ENCODE results near the gene C1QTNF2. TPM values are rescaled to one million over a fixed set of nuclear protein-coding genes. Genes with fewer than 3 reads are reported as not detected.
"Not testable (repeated sequence)": the region's sequence is repeated elsewhere in the genome, so short reads cannot be mapped to it uniquely, and the experiment has no call there.

Gene C1QTNF2
- polyA plus RNA-seq, 3 donors: 0.90 to 1.2 (median 0.98) TPM

DNA sequence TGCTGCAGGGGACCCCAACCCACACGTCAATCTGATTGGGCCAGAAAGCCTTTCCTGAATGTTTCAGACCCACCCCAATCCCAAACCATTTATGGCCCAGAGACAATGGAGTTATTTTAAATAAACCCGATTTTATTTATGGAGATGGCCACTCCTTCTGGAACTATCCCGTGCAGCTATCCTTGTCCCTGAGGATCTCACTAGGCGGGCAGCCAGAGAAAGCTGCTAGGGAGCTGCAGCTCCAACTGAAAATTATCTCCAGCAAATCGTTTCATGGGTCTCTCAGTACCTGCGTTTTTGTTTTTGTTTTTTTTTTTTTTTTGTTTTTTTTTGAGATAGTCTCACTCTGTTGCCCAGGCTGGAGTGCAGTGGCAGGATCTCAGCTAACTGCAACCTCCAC lies 23.0 kb downstream of the C1QTNF2 start:
- no peak for DNase-seq (ENCODE audit: low read depth in 3 of 3, low spot score in 2 of 3)

DNA sequence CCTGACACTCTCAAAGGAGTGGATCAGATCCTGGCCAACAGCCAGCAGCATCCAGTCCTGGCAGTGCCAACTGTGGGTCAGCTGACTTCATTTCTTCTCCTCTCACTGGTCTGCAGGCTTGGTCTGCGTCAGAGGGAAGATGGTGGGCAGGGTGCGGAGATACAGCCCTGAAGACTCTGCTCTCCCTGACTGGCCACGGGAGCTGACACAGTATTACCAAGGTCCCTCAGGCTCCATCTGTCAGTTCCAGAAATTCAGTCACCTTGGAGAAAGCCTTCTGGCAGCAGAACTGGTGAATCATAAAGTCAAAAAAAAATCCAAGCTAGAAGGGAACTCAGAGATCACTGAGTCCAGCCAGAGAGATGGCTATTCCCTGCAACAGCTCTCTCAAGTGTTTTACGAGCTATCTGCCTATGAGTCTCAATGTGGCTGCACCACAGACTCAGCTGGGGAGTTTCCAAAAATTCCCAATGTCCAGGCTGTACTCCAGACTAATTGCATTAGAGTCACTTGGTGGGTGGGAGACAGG lies 27.9 kb downstream of the C1QTNF2 start:
- no peak for DNase-seq (ENCODE audit: low read depth in 3 of 3, low spot score in 2 of 3)

DNA sequence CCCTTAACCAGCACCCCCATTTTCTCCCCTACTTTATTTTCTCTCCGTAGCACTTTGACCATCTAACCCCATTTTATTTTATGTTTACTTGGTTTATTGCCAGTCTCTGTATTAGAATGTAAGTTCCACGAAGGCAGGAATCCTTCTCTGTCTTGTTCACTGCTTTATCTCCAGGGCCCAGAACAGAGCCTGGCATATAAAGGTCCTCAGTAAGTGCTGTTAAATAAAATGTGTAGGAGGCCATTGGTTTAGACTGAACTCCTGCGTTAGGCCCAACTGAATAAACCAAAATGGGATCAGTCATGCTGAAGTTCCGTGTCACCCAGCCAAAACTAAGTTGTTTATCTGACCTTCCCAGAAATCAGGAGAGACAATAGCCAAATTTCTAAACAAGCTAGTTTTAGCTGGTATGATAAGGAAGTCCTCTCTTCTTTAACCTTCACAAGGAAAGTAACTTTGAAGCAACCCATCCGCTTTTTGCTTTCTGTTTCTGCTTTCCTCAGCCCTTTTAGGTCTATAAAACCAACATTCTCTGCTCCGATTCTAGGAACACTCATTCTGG lies 29.0 kb downstream of the C1QTNF2 start:
- no peak for DNase-seq (ENCODE audit: low read depth in 3 of 3, low spot score in 2 of 3)

DNA sequence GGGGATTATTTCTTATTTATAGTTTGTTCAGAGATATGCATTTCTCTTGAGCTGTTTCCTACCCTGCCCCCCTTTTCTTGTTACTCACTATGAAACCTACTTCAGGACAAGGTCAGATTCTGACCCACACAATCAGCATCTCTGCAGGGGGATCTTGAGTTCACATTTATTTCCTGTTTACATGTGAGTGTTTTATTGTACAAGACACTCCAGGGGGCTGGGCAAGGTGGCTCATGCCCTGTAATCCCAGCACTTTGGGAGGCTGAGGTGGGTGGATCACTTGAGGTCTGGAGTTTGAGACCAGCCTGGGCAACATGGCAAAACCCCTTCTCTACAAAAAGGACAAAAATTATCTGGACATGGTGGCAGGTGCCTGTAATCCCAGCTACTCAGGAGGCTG lies 29.9 kb downstream of the C1QTNF2 start:
- not testable (repeated sequence) for DNase-seq (ENCODE audit: low read depth in 3 of 3, low spot score in 2 of 3)

DNA sequence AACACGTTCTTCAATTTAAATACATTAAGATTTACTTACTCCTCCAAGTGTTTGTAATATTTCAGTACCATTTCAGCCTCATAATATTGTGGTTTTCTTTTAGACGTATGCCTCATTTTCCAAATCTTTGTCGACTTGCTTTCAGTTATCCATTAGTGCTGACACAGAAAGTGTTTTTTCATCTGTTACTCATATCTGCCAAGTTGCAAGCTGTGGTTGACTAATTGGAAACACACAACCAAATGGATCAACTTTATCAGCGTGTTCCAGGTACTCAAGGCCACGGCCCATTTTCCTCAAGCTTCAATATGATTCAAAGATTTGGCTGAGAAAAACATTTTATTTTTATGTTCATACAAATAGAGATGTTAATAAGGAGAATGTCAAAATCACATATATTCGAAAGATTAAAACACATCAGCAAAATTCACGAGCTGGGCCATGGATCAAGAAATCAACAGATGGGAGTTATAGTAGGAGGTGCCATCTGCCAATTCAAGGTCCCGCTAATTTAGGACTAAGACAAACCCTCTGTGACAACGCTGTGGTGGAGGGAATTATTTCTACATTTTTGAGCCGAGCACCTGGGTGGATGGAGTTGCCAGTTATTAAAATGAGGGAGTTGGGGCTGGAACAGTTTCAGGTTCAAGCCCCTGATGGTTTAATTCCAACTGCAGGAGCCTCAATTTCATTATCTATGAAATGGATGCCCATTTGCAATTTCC lies 30.9 kb downstream of the C1QTNF2 start:
- DNase-seq (ENCODE audit: low read depth in 3 of 3, low spot score in 2 of 3): no peak

DNA sequence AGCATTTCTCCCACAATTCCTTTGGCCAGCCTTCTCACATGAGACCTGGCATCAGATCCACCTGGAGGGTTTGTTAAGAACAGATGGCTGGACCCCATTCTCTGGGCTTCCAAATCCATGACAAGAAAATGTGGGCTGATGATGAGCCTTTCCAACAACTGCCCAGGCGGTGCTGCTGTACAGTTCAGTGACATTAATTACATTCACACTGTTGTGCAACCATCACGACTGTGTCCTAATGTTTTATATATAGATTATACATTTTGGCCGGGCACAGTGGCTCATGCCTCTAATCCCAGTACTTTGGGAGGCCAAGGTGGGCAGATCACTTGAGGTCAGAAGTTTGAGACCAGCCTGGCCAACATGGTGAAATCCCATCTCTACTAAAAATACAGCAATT lies 35.7 kb downstream of the C1QTNF2 start:
- DNase-seq (ENCODE audit: low read depth in 3 of 3, low spot score in 2 of 3): not testable (repeated sequence)

DNA sequence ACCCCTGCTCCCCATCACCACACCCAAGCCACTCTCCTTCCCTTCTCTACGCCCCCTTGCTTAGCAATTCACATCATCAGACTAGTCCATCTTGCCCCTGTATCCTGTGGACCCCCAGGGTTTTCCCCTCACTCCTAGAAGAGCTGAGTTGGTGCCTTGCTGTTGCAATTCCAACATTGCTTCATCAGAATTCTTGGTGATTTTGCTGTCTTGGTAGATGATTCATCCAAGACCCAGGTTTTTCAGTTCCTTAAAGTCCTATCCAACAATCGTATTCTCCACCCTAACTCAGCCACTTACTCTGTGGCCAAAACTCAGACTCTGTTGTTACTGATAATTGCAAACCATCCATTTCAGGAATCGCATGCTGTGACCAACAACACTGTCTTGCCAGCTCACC lies 36.7 kb downstream of the C1QTNF2 start:
- no peak for DNase-seq (ENCODE audit: low read depth in 3 of 3, low spot score in 2 of 3)

DNA sequence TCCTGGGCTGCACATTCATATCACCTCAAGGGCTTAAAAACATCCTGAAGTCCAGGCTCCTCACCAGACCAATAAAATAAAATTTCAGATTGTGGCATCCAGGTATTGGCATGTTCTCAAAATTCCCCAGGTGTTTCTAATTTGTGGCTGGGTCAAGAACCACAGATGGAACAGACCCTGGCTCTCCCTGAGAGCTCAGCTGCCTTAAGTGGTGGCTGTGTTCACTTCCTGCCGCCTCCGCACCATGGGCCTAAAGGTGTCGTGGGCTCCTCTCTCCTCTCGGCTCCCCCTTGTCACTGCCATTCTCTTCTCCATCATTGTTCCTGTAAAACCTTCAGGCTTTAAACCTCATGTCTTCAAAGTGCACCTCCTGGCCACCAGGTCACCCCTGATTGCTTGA lies 40.2 kb downstream of the C1QTNF2 start:
- no peak for DNase-seq (ENCODE audit: low read depth in 3 of 3, low spot score in 2 of 3)

DNA sequence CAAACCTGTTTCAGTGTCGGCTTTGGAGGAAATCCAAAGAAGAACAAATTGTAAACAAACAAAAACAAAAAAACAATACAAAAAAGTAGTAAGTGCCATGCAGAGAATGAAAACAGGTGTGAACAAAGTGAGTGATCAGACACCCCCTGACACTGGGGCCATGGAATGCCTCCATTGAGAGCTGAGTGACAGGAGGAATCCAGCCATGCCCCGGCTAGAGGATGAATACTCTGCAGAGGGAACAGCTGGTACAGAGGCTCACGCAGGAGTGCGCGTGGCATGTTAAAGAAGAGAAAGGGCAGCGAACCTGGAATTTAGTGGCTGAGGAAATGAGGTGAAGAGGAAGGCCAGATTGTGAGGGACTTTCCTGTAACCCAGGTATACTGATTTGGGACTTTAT lies 42.6 kb downstream of the C1QTNF2 start:
- DNase-seq (ENCODE audit: low read depth in 3 of 3, low spot score in 2 of 3): no peak

DNA sequence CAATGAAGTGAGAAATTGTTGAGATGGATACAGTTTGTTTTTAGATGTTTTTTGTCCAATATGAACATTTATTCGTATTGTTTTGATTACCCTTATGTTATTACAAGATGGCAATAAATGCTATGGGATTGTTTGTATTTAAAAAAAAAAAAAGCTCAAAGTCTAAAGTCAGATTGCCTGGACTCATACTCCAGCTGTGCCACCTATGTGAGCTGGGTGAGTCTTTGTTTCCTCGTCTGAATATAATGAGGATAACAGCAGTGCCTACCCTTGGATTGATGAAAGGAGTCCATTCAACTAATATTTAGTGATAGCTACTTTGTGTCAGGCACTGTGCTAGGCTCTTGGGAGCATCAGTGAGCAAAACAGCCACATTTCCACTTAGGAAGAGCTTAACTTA lies 43.4 kb downstream of the C1QTNF2 start:
- no peak for DNase-seq (ENCODE audit: low read depth in 3 of 3, low spot score in 2 of 3)

DNA sequence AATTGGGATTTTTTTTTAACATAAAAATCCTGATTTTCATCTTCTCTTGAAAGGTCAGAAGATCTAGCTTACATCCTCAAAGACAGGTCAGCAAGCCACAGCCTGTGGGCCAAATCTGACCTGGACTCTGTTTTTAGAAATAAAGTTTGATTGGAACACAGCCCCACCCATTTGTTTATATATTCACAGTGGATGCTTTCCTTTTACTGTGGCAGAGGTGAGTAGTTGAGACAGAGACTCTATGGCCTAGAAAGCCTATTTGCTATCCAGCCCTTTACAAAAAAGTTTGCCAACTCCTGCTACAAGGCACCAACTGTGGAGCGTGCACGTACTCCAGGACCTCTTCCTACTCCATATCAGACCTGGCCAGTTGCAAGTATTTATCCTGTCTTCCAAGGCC lies 44.7 kb downstream of the C1QTNF2 start:
- no peak for DNase-seq (ENCODE audit: low read depth in 3 of 3, low spot score in 2 of 3)

DNA sequence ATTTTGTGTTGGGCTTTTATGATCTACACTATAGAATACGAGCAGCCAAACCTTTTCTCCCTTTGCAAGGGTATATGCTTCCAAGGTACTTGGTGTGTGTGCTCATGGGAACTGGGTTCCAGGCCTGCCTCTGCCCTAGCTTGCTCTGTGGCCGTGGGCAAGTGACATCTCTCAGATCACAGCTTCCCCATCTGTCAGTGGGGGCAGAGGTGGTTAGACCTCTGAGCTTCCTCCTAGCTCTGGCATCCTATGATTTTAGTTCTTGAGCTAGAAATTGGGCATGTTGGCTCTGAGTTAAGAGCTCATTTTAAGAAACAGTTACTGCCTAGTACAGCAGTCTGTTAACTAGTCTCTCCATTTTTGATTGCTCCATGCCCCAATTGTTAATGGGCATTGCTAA lies 45.5 kb downstream of the C1QTNF2 start:
- no peak for DNase-seq (ENCODE audit: low read depth in 3 of 3, low spot score in 2 of 3)

DNA sequence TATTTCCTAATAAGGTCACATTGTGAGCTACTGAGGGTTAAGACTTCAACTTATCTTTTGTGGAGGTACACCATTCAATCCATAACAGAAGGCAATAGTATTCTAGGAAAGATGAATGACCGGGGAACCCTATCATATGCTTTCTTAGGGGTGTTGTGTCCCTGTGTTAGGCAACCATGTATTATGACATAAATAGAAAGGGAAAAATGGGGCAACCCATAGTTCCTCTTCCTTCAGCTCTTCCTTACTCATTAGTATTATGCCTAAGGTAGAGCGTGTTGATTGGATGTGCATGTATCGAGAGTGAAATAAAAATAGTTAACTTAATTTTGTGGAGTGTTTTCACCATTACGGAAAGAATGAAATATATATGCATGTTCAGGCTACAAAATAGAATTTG lies 52.0 kb downstream of the C1QTNF2 start:
- DNase-seq (ENCODE audit: low read depth in 3 of 3, low spot score in 2 of 3): no peak

DNA sequence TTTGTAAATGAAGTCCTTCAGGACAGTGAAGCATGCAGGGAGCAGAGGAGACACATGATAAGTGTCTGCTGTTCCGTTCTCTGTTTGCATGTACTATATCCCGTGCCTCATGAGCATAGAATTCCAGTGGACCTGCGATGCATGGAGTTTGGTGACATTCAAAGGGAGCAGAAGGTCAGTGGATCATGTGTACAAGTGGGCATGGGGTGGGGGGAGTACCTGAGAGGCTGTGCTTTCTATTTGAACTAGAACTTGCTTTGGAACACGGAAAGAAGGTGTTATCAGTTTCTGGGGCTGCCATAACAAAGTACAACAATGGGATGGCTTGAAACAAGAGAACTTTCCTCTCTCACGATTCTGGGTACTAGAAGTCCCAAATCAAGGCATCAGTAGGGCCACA lies 53.0 kb downstream of the C1QTNF2 start:
- no peak for DNase-seq (ENCODE audit: low read depth in 3 of 3, low spot score in 2 of 3)

DNA sequence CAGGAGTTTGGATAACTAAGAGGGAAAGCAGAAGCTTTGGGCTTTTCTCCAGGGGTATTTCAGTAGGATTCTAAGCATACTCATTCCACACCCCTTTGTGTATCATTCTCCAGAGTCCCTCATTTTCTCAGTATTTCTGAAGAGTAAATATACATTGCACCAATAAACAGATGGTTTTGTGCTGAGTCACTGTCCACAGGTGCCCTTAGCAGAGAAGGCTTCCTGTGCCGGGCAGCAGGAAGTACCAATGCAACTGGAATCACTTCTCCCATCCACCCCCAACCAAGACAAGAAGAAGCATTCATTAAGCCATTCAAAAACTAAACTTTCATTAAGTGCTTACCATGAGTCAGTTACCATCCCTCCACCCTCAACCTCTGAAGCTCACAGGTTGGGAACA lies 54.5 kb downstream of the C1QTNF2 start:
- no peak for DNase-seq (ENCODE audit: low read depth in 3 of 3, low spot score in 2 of 3)

DNA sequence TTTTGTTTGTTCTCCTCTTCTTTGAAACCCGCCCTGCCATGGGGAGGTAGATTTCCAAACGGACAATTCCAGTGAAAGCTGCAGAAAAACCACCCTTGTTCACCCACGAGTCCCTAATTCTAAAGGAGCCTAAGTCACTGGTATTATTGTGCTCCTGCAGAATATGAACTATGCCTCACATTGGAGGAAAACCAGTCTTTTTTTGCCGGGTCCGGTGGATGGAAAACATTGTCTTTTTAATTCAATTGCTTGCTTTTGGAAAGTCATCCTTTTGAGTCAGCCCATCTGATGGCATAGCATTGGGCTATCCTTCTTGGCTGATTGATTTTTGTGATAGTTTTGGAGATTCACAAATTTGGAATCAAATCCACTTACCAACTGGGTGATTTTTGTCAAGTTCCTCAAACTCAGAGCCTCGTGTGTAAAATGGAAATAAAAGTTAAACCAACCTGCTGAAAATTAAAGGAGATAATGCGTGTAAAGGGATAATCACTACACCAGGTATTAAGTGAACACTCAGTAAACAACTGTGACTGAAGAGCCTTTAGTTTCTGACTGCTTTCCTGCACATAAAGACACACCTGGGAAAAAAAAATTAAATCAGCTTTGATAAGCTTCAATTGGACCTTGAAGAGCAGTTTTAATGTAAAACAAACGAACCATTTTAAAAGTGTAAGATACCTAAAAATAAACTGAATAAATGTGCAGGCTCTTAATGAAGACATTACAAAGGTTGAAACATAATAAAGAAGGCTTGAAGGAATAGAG lies 57.3 kb downstream of the C1QTNF2 start:
- no peak for DNase-seq (ENCODE audit: low read depth in 3 of 3, low spot score in 2 of 3)

DNA sequence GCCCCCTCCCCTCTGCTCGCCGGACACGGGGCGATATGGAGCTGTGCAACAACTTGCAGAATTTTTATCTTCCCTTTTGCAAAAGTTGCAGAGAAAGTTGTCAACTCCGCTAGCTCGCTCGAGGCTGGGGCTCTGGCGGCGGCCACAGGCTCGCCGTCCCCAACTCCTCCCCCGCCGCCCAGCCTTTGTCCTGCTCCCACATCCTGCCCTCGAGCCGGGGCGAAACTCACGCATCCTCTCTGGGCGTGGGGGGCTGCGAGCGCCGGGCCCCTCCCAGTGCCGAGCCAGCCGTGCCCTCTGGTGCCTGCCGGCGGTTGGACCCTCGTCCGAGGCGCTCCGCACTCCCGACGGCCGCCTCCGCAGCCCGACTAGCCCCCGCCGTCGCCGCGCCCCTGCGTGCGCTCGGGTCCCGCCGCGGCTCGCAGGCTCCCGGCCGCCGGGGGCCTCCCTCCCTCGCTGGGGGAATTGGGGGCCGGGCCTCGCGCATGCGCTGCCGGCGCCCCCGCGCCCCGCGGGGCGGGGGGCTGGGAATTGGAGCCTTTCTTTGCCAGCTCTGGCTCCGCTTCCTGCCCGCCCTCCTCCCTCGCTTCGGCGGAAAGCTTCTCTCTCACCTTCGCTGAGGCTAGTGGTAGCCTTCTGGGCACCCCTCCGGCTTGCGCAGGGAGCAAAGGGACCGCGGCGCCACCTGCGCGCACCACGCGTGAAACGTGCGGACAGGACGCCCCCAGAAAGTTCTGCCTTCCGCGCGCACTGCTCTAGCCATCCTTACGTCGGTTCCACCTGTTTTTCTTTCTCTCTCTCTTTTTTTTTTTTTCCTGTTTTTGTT lies 58.1 kb downstream of the C1QTNF2 start, which contains the start of gene CCNJL:
TSS of gene CCNJL (minus strand) at position 431 of the 826 bp plus-strand sequence. CDS start 641 bp downstream, outside the sequence.
- peak in 2 of 3 donors; percentile 49 to 71 for DNase-seq (ENCODE audit: low read depth in 3 of 3, low spot score in 2 of 3)

DNA sequence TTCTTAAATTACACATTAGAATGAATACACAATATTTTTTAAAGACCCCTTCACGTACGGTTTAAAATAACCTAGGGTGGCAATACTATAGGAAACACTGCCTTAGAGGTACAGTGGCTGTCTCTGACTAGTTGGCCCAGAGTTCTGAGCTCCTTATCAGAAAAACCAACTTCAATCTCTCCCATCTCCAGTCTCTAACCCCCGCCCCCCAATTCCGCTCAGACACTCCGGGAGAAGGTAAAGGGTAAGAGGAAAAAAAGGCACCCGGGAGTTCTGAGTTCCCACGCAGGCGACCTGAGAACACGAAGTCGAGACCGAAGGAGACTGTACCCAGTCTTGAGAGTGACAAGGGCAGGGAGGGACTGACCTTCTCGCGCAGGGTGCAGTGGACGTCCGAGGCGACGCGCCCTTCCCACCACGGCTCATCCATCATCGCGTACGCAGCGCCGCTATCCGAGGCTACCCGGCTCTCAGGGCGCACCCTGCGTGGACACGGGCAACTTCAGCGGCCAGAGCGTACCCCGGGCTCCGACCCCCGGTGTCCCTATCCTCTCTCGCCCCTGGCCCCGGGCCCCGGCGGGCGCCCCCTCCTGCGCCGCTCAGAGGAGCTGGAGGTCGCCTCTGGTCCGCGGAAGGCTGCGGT lies 58.8 kb downstream of the C1QTNF2 start:
- no peak for DNase-seq (ENCODE audit: low read depth in 3 of 3, low spot score in 2 of 3)

DNA sequence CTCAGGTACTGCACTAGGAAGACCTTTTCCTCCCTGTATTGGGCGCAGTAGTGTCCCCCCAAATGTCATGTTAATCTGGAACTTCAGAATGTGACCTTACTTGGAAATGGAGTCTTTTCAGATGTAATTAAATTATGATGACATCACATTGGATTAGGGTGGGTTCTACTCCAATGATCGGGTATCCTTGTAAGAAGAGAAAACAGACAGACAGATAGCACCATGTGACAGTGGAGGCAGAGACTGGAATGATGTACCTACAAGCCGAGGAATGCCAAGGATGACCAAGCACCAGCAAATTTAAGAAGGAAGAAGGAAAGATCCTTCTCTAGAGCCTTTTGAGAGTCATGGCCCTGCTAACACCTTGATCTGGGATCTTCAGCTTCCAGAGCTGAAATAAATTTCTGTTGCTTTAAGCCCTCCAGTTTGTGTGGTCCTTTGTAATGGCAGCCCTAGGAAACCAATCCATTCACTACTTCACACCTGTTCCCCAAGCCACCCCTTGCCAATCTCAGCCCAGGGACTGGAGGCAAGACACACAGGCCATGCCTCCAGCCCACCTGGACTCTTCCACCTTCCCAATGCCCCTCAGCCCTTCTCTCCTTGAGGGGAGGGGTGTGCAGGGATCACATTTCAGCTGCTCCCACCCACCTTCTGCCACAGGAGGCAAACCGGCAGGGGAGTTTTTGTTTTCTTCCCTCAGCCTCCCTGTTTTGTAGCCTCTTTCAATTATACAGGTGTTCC lies 59.7 kb downstream of the C1QTNF2 start:
- DNase-seq (ENCODE audit: low read depth in 3 of 3, low spot score in 2 of 3): no peak

DNA sequence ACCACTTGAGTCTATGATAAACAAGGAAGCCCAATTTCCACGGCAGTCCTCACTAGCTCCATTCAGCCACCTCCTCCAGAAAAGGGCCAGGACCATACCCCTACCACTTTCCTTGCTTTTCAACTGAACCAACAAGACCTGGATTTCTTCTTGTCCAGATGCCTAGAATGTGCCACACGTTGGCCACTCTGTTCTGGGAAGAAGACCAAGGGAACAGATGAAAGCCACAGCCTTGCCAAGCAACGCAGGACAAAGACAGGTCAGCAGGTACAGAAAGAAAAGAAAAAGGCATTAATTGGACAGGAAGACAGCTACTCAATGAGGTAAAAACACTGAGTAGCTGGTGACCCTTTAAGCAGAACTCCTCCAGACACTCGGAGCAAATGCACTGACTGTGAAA lies 60.3 kb downstream of the C1QTNF2 start:
- DNase-seq (ENCODE audit: low read depth in 3 of 3, low spot score in 2 of 3): no peak

All from right renal cortex interstitium (tissue), 3 donors.